Keratinocyte (primary cell): ENCODE measurements around the gene LRRC63.

ENCODE experiments used
- EZH2 ChIP-seq: IDR thresholded peaks from one replicate; pipeline ENCODE4 v1.6.1; 2012; ENCODE audit warnings: inconsistent platforms, mild to moderate bottlenecking, low read length, moderate library complexity
- TF ChIP-seq, protein P1 (sequence below), 3 experiments: IDR thresholded peaks in 1 of 3; conservative IDR thresholded peaks in 1 of 3; optimal IDR thresholded peaks in 1 of 3; 2 replicates in 2 of 3; 3 replicates in 1 of 3; pipeline versions ENCODE3 to v1.5.1; 2011; ENCODE audit warnings: low read length in 3 of 3, mild to moderate bottlenecking in 3 of 3, moderate library complexity in 2 of 3, control low read depth in 1 of 3, inconsistent platforms in 1 of 3; ENCODE audit not compliant: insufficient read depth in 2 of 3; ENCODE audit errors: extremely low read depth in 1 of 3

DNA sequence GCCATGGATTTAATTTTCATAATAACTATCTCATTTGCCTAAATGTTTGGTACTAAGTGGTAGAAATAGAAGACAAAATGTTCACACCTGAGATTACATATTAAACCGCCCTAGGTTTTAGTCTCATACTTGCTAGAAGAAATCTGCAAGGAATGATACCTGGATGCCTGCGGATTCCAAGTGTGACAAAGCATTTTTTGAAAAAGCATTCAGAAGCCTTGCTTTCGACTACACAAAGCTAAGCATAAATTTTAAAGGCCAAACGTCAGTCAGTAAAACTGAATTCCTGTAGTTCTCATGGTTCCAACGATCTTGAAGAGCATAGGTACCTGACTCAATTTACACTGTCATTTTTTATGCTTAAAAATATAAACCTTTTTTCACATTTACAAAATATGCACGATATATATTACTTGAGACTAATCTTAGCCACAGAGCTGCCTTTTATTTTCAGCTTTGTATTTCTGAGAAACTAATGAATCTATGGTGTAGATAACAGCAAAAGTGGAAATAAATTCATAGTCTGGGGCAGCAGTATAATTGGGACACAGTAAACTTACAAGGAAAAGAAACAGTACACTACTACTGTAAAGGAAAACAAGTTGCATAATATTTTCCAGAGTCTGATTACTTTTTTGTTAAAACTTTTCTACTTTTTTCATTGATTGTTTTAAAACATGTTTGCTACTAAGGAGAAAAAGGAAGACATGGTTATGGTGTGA, 1.2 kb upstream of the LRRC63 start:
- TF ChIP-seq, protein P1, sequence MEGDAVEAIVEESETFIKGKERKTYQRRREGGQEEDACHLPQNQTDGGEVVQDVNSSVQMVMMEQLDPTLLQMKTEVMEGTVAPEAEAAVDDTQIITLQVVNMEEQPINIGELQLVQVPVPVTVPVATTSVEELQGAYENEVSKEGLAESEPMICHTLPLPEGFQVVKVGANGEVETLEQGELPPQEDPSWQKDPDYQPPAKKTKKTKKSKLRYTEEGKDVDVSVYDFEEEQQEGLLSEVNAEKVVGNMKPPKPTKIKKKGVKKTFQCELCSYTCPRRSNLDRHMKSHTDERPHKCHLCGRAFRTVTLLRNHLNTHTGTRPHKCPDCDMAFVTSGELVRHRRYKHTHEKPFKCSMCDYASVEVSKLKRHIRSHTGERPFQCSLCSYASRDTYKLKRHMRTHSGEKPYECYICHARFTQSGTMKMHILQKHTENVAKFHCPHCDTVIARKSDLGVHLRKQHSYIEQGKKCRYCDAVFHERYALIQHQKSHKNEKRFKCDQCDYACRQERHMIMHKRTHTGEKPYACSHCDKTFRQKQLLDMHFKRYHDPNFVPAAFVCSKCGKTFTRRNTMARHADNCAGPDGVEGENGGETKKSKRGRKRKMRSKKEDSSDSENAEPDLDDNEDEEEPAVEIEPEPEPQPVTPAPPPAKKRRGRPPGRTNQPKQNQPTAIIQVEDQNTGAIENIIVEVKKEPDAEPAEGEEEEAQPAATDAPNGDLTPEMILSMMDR (optimal IDR thresholded peaks at IDR 0.05 in 1 of 3, IDR thresholded peaks at IDR 0.05 in 1 of 3, conservative IDR thresholded peaks at IDR 0.05 in 1 of 3; ENCODE audit: extremely low read depth in 1 of 3, insufficient read depth in 2 of 3, low read length in 3 of 3), result no peak
- no peak for TF ChIP-seq EZH2
